ENCODE measurements around the gene PBX4.

GRCh38 chr19:19580418-19580817 is 38.1 kb downstream of the PBX4 start:
- TF ChIP-seq CTCF (IDR thresholded peaks at IDR 0.05; ENCODE audit: extremely low read depth in 1 of 2, insufficient read depth in 1 of 2, low read depth in 1 of 2, low read length in 2 of 2) (no peak), POLR2A (IDR thresholded peaks at IDR 0.05; ENCODE audit: low read depth, low read length) (no peak), EZH2 (IDR thresholded peaks at IDR 0.05; ENCODE audit: borderline replicate concordance, low read depth, low read length, severe bottlenecking) (no peak), JUN (IDR thresholded peaks at IDR 0.05; ENCODE audit: borderline replicate concordance, insufficient read depth, insufficient read length, low read depth) (no peak), POLR2AphosphoS5 (IDR thresholded peaks at IDR 0.05; ENCODE audit: insufficient read depth, low read depth, low read length) (no peak), MAX (IDR thresholded peaks at IDR 0.05; ENCODE audit: insufficient read depth, insufficient read length) (no peak), MYC (IDR thresholded peaks at IDR 0.05; ENCODE audit: low read depth, low read length) (no peak)
